GM23338 (cell line): ENCODE measurements around the gene NPEPL1.

Experiments
- EZH2phosphoT487 ChIP-seq: fragments of 200-600 bp; sonication (generic); IDR thresholded peaks from one replicate; pipeline ENCODE4 v1.8.1; 2018; ENCODE audit warnings: antibody characterized with exemption; ENCODE audit not compliant: unreplicated experiment
- TF ChIP-seq, protein P1 (sequence below): IDR thresholded peaks from one replicate; pipeline ENCODE4 v1.6.1; 2018; ENCODE audit warnings: antibody characterized with exemption; ENCODE audit not compliant: unreplicated experiment
- TF ChIP-seq, protein P2 (sequence below), 2 experiments: fragments of 200-600 bp in 1 of 2; sonication (generic) in 1 of 2; conservative IDR thresholded peaks; 2 replicates each; pipeline versions ENCODE4 v1.5.1 to v1.6.1; 2016 to 2017; ENCODE audit warnings: antibody characterized with exemption in 2 of 2, low read depth in 2 of 2, mild to moderate bottlenecking in 2 of 2, moderate library complexity in 1 of 2

DNA sequence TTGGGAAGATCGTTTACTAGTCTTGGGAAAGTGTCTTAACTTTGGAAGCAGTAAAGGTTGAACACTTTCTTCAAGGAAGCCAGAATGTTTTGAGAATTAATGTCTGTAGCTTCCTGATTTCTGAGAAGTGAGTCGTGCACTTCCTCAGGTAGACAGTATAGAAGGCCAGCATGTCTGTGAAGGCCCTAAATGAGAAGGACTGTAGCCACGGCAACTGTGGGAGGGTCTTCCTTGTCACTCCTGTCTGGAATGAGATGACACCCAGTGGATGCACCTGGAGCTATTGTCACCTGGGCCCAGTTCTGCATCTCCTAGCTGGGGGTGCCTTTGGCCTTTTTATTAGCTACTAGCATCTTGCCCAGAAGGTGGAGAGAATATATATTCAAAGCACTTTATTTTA lies 32.8 kb upstream of the NPEPL1 start:
- TF ChIP-seq, protein P1, sequence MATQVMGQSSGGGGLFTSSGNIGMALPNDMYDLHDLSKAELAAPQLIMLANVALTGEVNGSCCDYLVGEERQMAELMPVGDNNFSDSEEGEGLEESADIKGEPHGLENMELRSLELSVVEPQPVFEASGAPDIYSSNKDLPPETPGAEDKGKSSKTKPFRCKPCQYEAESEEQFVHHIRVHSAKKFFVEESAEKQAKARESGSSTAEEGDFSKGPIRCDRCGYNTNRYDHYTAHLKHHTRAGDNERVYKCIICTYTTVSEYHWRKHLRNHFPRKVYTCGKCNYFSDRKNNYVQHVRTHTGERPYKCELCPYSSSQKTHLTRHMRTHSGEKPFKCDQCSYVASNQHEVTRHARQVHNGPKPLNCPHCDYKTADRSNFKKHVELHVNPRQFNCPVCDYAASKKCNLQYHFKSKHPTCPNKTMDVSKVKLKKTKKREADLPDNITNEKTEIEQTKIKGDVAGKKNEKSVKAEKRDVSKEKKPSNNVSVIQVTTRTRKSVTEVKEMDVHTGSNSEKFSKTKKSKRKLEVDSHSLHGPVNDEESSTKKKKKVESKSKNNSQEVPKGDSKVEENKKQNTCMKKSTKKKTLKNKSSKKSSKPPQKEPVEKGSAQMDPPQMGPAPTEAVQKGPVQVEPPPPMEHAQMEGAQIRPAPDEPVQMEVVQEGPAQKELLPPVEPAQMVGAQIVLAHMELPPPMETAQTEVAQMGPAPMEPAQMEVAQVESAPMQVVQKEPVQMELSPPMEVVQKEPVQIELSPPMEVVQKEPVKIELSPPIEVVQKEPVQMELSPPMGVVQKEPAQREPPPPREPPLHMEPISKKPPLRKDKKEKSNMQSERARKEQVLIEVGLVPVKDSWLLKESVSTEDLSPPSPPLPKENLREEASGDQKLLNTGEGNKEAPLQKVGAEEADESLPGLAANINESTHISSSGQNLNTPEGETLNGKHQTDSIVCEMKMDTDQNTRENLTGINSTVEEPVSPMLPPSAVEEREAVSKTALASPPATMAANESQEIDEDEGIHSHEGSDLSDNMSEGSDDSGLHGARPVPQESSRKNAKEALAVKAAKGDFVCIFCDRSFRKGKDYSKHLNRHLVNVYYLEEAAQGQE: no peak
- no peak for TF ChIP-seq EZH2phosphoT487
- TF ChIP-seq, protein P2, sequence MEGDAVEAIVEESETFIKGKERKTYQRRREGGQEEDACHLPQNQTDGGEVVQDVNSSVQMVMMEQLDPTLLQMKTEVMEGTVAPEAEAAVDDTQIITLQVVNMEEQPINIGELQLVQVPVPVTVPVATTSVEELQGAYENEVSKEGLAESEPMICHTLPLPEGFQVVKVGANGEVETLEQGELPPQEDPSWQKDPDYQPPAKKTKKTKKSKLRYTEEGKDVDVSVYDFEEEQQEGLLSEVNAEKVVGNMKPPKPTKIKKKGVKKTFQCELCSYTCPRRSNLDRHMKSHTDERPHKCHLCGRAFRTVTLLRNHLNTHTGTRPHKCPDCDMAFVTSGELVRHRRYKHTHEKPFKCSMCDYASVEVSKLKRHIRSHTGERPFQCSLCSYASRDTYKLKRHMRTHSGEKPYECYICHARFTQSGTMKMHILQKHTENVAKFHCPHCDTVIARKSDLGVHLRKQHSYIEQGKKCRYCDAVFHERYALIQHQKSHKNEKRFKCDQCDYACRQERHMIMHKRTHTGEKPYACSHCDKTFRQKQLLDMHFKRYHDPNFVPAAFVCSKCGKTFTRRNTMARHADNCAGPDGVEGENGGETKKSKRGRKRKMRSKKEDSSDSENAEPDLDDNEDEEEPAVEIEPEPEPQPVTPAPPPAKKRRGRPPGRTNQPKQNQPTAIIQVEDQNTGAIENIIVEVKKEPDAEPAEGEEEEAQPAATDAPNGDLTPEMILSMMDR (conservative IDR thresholded peaks at IDR 0.05; ENCODE audit: low read depth in 2 of 2): no peak
